ENCODE results near the gene LRRC31.

LRRC31 gene

DNA sequence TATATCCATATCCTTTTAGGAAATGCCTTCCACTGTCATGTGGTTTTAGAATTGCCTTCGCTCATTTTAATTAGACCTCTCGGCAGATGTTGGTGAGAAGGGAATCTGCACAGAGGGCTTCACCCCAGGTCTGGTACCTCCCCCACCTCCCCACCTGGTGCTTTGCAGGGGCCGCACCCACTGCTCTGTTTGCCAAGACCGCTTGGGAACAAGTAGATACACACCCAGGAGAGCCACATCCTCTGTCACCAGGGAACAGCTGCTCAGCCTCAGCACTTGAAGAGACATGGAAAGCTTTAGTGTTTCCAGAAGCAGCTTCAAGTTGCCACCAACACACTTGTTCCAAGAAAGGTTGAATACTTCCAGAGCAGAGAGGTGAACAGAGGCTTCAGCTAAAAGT, 21.8 kb downstream of the LRRC31 start:
- no peak overlapping the region for H3K27ac ChIP-seq
- TF ChIP-seq, protein P1, sequence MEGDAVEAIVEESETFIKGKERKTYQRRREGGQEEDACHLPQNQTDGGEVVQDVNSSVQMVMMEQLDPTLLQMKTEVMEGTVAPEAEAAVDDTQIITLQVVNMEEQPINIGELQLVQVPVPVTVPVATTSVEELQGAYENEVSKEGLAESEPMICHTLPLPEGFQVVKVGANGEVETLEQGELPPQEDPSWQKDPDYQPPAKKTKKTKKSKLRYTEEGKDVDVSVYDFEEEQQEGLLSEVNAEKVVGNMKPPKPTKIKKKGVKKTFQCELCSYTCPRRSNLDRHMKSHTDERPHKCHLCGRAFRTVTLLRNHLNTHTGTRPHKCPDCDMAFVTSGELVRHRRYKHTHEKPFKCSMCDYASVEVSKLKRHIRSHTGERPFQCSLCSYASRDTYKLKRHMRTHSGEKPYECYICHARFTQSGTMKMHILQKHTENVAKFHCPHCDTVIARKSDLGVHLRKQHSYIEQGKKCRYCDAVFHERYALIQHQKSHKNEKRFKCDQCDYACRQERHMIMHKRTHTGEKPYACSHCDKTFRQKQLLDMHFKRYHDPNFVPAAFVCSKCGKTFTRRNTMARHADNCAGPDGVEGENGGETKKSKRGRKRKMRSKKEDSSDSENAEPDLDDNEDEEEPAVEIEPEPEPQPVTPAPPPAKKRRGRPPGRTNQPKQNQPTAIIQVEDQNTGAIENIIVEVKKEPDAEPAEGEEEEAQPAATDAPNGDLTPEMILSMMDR (conservative IDR thresholded peaks at IDR 0.05) = no peak

DNA sequence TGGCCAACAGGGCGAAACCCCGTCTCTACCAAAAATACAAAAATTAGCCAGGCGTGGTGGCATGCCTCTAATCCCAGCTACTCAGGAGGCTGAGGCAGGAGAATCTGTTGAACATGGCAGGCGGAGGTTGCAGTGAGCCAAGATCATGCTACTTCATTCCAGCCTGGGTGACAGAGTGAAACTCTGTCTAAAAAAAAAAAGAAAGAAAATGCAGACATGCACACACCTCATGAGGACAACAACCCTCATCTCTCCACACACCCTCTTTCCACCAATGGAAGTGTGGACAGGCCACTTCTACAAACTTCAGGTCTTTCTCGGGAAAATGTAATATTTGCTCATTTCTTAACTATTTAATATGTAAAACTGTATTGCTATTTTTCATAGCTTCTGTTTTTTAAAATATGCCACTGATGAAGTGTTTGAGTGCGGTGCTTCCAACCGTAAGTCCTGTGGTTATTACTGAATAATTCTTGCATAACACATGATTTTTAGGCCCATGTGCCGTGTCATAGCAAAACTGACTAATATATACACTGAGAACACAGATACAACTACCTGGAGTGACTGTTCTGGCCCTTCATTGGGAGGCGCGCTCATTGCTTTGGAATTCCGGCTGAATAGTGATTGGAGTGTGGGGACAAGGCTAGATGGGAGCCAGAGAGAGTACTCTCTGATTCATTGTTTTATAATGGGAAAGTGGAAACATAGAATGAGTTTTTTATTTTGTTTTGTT, 23.1 kb downstream of the LRRC31 start:
- TF ChIP-seq, protein P1 (conservative IDR thresholded peaks at IDR 0.05) = no peak

DNA sequence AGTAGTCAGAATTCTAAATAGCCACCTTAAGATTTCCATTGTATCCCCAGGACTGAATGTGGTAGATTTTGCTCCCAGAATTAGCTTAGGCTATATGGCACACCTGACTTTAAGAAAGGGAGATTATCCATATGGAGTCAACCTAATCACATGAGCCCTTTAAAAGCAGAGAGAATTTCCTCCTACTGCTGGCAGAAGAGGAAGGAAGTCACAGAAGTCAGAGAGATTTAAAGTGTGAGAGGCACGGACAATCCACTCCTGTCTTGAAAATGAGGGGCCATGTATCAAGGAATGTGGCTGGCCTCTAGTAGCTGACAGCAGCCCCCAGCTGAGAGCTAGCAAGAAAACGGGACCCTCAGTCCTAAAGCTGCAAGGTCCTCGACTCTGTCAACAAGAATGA, 26.8 kb downstream of the LRRC31 start:
- H3K27ac ChIP-seq = no peak overlapping the region
- TF ChIP-seq, protein P1 (conservative IDR thresholded peaks at IDR 0.05) = no peak

More for the DNA sequence above, 23.1 kb downstream of the LRRC31 start:
- no peak overlapping the region for H3K27ac ChIP-seq

DNA sequence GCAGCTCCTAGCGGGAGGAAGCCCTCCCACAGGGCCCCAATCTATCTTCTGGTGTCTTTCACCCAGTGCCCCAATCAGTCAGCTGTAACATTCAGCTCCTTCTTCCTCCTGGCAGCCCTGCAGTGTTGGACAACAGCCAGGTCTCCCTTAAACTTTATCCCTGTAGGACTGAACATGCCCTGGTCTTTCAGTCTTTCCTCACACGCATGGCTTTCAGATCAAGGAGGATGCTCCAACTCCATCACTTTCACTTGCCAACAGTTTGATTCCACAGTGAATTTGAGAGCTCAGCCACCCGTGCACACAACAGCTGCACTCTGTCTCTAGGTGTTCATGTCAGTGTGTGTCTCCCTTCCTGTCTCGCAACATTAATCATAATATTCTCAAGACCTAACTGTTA, 28.6 kb downstream of the LRRC31 start:
- TF ChIP-seq, protein P1 (conservative IDR thresholded peaks at IDR 0.05) = no peak
- no peak overlapping the region for H3K27ac ChIP-seq

DNA sequence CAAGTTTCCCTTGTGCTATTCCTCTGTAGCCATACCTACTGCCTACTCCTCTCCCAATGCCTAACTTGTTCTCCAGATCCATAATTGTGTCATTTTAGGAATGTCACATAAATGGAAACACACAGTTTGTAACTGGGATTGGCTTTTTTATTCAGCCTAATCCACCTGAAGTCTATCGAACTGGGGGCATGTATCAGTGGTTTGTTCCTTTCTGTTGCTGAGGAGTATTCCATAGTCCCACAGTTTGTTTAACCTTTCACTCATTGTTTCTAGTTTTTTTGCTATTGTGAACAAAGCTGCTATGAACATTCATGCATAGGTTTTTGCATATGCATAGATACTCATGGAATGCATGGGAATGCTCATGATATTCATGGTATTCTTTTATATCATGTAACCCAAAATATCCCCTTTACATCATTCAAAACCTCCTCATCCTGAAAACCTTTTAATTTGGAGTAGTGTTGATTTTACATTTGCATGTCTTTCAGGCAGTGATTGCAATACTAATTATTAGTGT, 31.2 kb downstream of the LRRC31 start:
- H3K27ac ChIP-seq = no peak overlapping the region
- TF ChIP-seq, protein P1 (conservative IDR thresholded peaks at IDR 0.05) = no peak

DNA sequence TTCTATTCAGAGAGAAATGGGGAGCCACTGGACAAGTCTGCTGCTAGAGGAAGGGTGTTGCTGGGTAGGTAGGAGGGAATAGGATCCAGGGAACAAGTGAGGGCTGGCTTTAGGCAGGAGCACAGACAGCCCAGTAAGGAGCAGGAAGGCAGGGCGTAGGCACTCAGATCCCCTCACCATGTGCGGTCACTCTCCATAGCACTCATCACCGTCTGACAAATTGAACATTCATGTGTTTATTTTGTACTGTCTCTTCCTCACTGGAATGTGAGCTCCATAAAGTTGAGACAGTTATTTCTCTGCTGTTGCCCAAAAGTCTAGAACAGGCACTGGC, 32.8 kb downstream of the LRRC31 start:
- TF ChIP-seq, protein P1 (conservative IDR thresholded peaks at IDR 0.05) = no peak
- no peak overlapping the region for H3K27ac ChIP-seq

DNA sequence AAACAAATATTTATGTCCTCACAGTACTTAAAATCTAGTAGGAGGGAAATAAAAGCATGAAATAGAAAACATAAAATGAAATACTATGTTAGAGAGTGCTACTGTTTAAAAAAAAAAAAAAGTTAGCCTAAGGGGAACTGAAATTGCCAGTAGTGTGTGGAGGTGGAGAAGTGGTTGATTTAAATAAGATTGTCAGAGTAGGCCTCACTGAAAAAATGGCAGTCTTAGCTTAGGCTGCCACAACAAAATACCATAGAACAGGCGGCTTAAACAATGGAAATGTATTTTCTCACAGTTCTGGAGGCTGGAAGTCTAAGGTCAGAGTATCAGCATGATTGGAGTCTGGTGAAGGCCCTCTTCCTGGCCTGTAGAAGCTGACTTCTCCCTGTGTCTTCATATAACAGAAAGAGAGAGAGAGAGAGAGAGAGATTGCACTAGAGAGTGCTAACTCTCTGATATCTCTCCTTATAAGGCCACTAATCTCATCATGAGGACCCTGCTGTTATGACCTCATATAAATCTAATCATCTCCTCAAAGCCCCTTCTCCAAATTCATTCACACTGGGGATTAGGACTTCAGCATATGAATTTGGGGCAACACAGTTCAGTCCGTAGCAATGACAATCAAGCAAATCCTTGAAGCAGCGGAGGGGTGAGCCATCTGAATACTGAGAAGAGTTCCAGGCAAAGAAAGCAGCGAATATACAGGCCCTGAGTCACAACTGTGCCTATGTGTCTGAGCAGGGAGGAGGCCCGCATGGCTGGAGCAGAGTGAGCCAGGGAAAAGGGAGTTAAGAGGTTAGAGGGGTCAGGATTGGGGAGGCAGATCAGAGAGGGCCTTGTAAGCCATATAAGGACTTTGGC, 33.4 kb downstream of the LRRC31 start:
- no peak overlapping the region for H3K27ac ChIP-seq
- TF ChIP-seq, protein P1 (conservative IDR thresholded peaks at IDR 0.05) = no peak

Measured in VCaP (cell line).